CD4-positive, alpha-beta memory T cell (primary cell): ENCODE results near the gene GDPD1. TPM values are rescaled to one million over a fixed set of nuclear protein-coding genes. Genes with fewer than 3 reads are reported as not detected.
"Not testable (repeated sequence)": the region's sequence is repeated elsewhere in the genome, so short reads cannot be mapped to it uniquely, and the experiment has no call there.

Experiments used
- CTCF ChIA-PET: fragments of 350-600 bp; sonication (Branson Sonifier 250); formaldehyde crosslinking; loops from one replicate; lab custom pipeline; 2021; ENCODE audit warnings: inconsistent platforms; ENCODE audit not compliant: partially characterized antibody; lab: Charles Lee
- POLR2A ChIA-PET: fragments of 350-600 bp; sonication (Branson Sonifier 250); formaldehyde crosslinking; loops from one replicate; lab custom pipeline; 2021; ENCODE audit not compliant: partially characterized antibody; lab: Charles Lee
- DNase-seq, 5 donors: peaks; one replicate each; pipeline versions ENCODE4 v3.0.0 to v3.0.0-alpha.2; 2020 to 2022; ENCODE audit warnings: mixed read lengths in 1 of 5
- H3K27ac ChIP-seq: one replicate; pipeline ENCODE4 v1.7.0; 2013; ENCODE audit warnings: low read depth, low read length
- H3K27me3 ChIP-seq: 2 replicates; pipeline ENCODE4 v1.7.0; 2013; ENCODE audit warnings: mild to moderate bottlenecking, low read length, moderate library complexity; ENCODE audit not compliant: insufficient read depth
- H3K36me3 ChIP-seq: 2 replicates; pipeline ENCODE4 v1.7.0; 2013; ENCODE audit warnings: mild to moderate bottlenecking, low read length, moderate library complexity; ENCODE audit not compliant: insufficient read depth
- H3K4me1 ChIP-seq: 2 replicates; pipeline ENCODE4 v1.7.0; 2013; ENCODE audit warnings: mild to moderate bottlenecking, low read length, moderate library complexity; ENCODE audit not compliant: insufficient read depth
- H3K4me3 ChIP-seq, 2 donors: one replicate each; pipeline ENCODE4 v1.7.0; 2013; ENCODE audit warnings: low read length in 2 of 2, mild to moderate bottlenecking in 1 of 2
- H3K9me3 ChIP-seq, 2 donors: one replicate each; pipeline ENCODE4 v1.7.0; 2013; ENCODE audit warnings: low read length in 2 of 2, control low read depth in 1 of 2; ENCODE audit not compliant: control insufficient read depth in 1 of 2
- H3K27ac Mint-ChIP-seq, 7 donors: one replicate each; pipeline ENCODE4 v1.8.0; 2020 to 2021; ENCODE audit warnings: mixed read lengths in 7 of 7, mild to moderate bottlenecking in 6 of 7, inconsistent platforms in 3 of 7, moderate library complexity in 3 of 7
- H3K27me3 Mint-ChIP-seq, 2 donors: one replicate each; pipeline ENCODE4 v1.8.0; 2020 to 2021; ENCODE audit warnings: mixed read lengths in 2 of 2
- H3K36me3 Mint-ChIP-seq, 2 donors: one replicate each; pipeline ENCODE4 v1.8.0; 2020 to 2021; ENCODE audit warnings: mixed read lengths in 2 of 2, inconsistent platforms in 1 of 2, mild to moderate bottlenecking in 1 of 2
- H3K4me1 Mint-ChIP-seq, 4 donors: one replicate each; pipeline ENCODE4 v1.8.0; 2020 to 2021; ENCODE audit warnings: mixed read lengths in 4 of 4, mild to moderate bottlenecking in 1 of 4
- H3K4me3 Mint-ChIP-seq, 8 donors: one replicate each; pipeline ENCODE4 v1.8.0; 2020 to 2021; ENCODE audit warnings: mixed read lengths in 8 of 8, mild to moderate bottlenecking in 7 of 8, moderate library complexity in 6 of 8, inconsistent platforms in 3 of 8
- H3K9me3 Mint-ChIP-seq, 8 donors: one replicate each; pipeline ENCODE4 v1.8.0; 2020 to 2021; ENCODE audit warnings: mixed read lengths in 8 of 8, mild to moderate bottlenecking in 5 of 8, inconsistent platforms in 3 of 8, moderate library complexity in 1 of 8
- intact Hi-C: fragments of 100-400 bp; cut with micrococcal nuclease; formaldehyde crosslinking; loops from one replicate; pipeline ENCODE4 v1.15.1; 2023
- polyA plus RNA-seq, 2 donors: library from polyadenylated mRNA; unstranded; fragments of 300-500 nt; fragmentation: Illumina TruSeq; gene quantifications; one replicate each; pipeline ENCODE4 v1.2.3, GENCODE V29; 2021
- total RNA-seq, 2 experiments: library from RNA; stranded (reverse); gene quantifications; one replicate each; pipeline ENCODE4 v1.2.3, GENCODE V29; 2021

GDPD1 gene
- total and polyA plus RNA-seq, 4 experiments from 2014 or later: 0.88 to 5.3 (median 3.6) TPM

DNA sequence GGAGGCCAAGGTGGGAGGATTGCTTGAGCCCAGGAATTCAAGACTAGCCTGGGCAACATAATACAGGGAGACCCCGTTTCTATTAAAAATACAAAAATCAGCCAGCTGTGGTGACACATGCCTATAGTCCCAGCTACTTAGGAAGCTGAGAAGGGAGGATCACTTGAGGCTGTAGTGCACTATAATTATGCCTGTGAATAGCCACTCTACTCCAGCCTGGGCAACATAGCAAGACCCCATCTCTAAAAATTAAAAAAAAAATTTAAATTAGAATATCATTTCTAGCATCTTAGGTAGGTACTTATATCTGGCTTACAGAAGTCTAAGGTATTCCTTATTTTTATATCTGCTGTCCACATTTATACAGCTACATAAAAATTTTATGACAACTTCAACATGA, 18.0 kb upstream of the GDPD1 start:
- Histone ChIP-seq H3K36me3 (no peaks in the 10 kb centered on the region), H3K4me1 (no peaks in the 10 kb centered on the region), H3K9me3 (no peaks in the 10 kb centered on the region), H3K4me3 (no peak overlapping the region), H3K27ac (no peak overlapping the region), H3K27me3 (no peaks in the 10 kb centered on the region)
- Mint-ChIP-seq H3K27ac (no peak overlapping the region), H3K36me3 (no peaks in the 10 kb centered on the region), H3K4me3 (no peak overlapping the region), H3K27me3 (no peaks in the 10 kb centered on the region), H3K9me3 (no peaks in the 10 kb centered on the region), H3K4me1 (no peaks in the 10 kb centered on the region)
- ChIA-PET POLR2A (interaction anchor here (0.6 kb wide), 1 partner anchor 19 kb away, joined by 5 read pairs; no protein-coding TSS in a partner anchor), CTCF (no interaction called here)
- DNase-seq: no peak
- intact Hi-C loops: no loop called here

- no peaks in the 10 kb centered on the region for H3K27me3 Mint-ChIP-seq
- Histone ChIP-seq H3K9me3 (no peaks in the 10 kb centered on the region), H3K4me3 (no peak overlapping the region), H3K36me3 (no peaks in the 10 kb centered on the region), H3K4me1 (peaks cover 7% of the 10 kb centered on the region), H3K27ac (no peak overlapping the region), H3K27me3 (no peaks in the 10 kb centered on the region)
- ChIA-PET POLR2A (interaction anchor here (1.9 kb wide), 1 partner anchor 9 kb away, joined by 27 read pairs; the partner anchor contains the start of gene SMG8), CTCF (interaction anchor here (2.6 kb wide), 1 partner anchor 9 kb away, joined by 30 read pairs; the partner anchor contains the start of gene SMG8)
- peaks cover 0 to 14% of the 10 kb centered on the region in 2 donors for H3K36me3 Mint-ChIP-seq
- no peak for DNase-seq
- peak overlapping the region in 1 of 7 donors; percentile 100 for H3K27ac Mint-ChIP-seq
- peak overlapping the region in 2 of 8 donors; percentile 96 to 99 for H3K4me3 Mint-ChIP-seq
- intact Hi-C loops: no loop called here
- peaks cover 7 to 15% (median 13%) of the 10 kb centered on the region in 4 donors for H3K4me1 Mint-ChIP-seq
- H3K9me3 Mint-ChIP-seq: no peaks in the 10 kb centered on the region
Observed at GRCh38 chr17:59219370-59219769, 941 bp upstream of the GDPD1 start.

GRCh38 chr17:59219992-59220327, 351 bp upstream of the GDPD1 start:
- Mint-ChIP-seq H3K9me3 (no peaks in the 10 kb centered on the region), H3K4me3 (peak overlapping the region; percentile 96 to 100 (median 98)), H3K36me3 (peaks cover 0 to 9% of the 10 kb centered on the region in 2 donors), H3K4me1 (peaks cover 7 to 15% (median 12%) of the 10 kb centered on the region in 4 donors), H3K27ac (peak overlapping the region in 6 of 7 donors; percentile 84 to 100 (median 98)), H3K27me3 (no peaks in the 10 kb centered on the region)
- POLR2A ChIA-PET: interaction anchor here (0.5 to 1.9 kb wide), 9 partner anchors 9 to 1370 kb away, joined by 3 to 27 read pairs (median 3); partner anchors contain the start of genes CLTC, MRPS23, SKA2 and SMG8
- Histone ChIP-seq H3K9me3 (no peaks in the 10 kb centered on the region), H3K27ac (no peak overlapping the region), H3K36me3 (no peaks in the 10 kb centered on the region), H3K27me3 (no peaks in the 10 kb centered on the region), H3K4me3 (peak overlapping the region; percentile 53 to 98), H3K4me1 (peaks cover 7% of the 10 kb centered on the region)
- intact Hi-C loops: loop anchor here (1.0 to 5.0 kb wide), 6 partner anchors 10 to 701 kb away; partner anchors contain the start of genes PRR11, SKA2, SMG8 and TRIM37
- DNase-seq: no peak
- CTCF ChIA-PET: interaction anchor here (0.7 to 2.6 kb wide), 7 partner anchors 9 to 222 kb away, joined by 3 to 30 read pairs (median 3); partner anchors contain the start of gene SMG8

- H3K27me3 ChIP-seq: no peaks in the 10 kb centered on the region
- no peaks in the 10 kb centered on the region for H3K9me3 Mint-ChIP-seq
- H3K9me3 ChIP-seq: no peaks in the 10 kb centered on the region
- DNase-seq: peak in 1 of 5 donors; percentile 35
- peak overlapping the region; percentile 92 for H3K27ac ChIP-seq
- peak overlapping the region; percentile 96 to 100 (median 98) for H3K4me3 Mint-ChIP-seq
- H3K36me3 ChIP-seq: no peaks in the 10 kb centered on the region
- peaks cover 0 to 9% of the 10 kb centered on the region in 2 donors for H3K36me3 Mint-ChIP-seq
- ChIA-PET CTCF (interaction anchor here (0.7 to 2.6 kb wide), 2 partner anchors 10 to 89 kb away, joined by 3 to 30 read pairs; partner anchors contain the start of gene SMG8), POLR2A (interaction anchor here (0.6 to 1.3 kb wide), 4 partner anchors 11 to 1372 kb away, joined by 3 to 5 read pairs (median 4); partner anchors contain the start of genes CLTC, MRPS23 and SMG8)
- intact Hi-C loops: loop anchor here (2.0 to 5.0 kb wide), 3 partner anchors 67 to 703 kb away; partner anchors contain the start of genes PRR11, SKA2 and TRIM37
- H3K4me1 Mint-ChIP-seq: peaks cover 7 to 15% (median 12%) of the 10 kb centered on the region in 4 donors
- H3K27ac Mint-ChIP-seq: peak overlapping the region; percentile 96 to 100 (median 99)
- H3K4me3 ChIP-seq: peak overlapping the region; percentile 97 to 98
- peaks cover 7% of the 10 kb centered on the region for H3K4me1 ChIP-seq
- H3K27me3 Mint-ChIP-seq: no peaks in the 10 kb centered on the region
Observed at GRCh38 chr17:59221159-59221847, 992 bp downstream of the GDPD1 start.

DNA sequence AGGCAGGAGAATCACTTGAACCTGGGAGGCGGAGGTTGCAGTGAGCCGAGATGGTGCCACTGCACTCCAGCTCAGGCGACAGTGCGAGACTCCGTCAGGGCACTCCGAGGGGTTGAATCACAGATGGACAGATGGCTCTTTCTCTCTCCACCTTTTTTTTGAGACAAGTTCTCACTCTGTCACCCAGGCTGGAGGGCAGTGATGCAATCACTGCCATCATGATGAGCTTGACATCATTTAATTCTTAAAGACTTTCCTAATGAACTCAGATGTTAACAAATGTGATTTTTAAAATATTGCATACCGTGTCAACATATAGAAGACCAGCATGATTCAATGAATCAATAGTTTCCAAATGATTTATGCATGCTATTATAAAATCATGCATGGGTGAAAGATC, 3.5 kb downstream of the GDPD1 start:
- Mint-ChIP-seq H3K36me3 (peaks cover 0 to 9% of the 10 kb centered on the region in 2 donors), H3K4me1 (peaks cover 7 to 15% (median 12%) of the 10 kb centered on the region in 4 donors), H3K9me3 (no peaks in the 10 kb centered on the region), H3K27me3 (no peaks in the 10 kb centered on the region), H3K4me3 (no peak overlapping the region), H3K27ac (no peak overlapping the region)
- CTCF ChIA-PET: no interaction called here
- intact Hi-C loops: loop anchor here (5.0 kb wide), 1 partner anchor 117 kb away; the partner anchor contains the start of gene TRIM37
- POLR2A ChIA-PET: no interaction called here
- no peaks in the 10 kb centered on the region for H3K36me3 ChIP-seq
- no peak overlapping the region for H3K4me3 ChIP-seq
- no peaks in the 10 kb centered on the region for H3K9me3 ChIP-seq
- H3K4me1 ChIP-seq: peaks cover 7% of the 10 kb centered on the region
- H3K27me3 ChIP-seq: no peaks in the 10 kb centered on the region
- H3K27ac ChIP-seq: no peak overlapping the region
- DNase-seq: no peak

- H3K36me3 Mint-ChIP-seq, POLR2A ChIA-PET, H3K27me3 ChIP-seq, H3K27ac Mint-ChIP-seq, H3K36me3 ChIP-seq, H3K9me3 Mint-ChIP-seq, H3K4me3 ChIP-seq, DNase-seq, H3K9me3 ChIP-seq, H3K4me3 Mint-ChIP-seq, H3K4me1 Mint-ChIP-seq, H3K27ac ChIP-seq, H3K27me3 Mint-ChIP-seq, H3K4me1 ChIP-seq, intact Hi-C loops: not testable (repeated sequence)
- CTCF ChIA-PET: interaction anchor here (1.3 kb wide), 1 partner anchor 8 kb away, joined by 5 read pairs; the partner anchor contains the start of gene GDPD1
Observed at GRCh38 chr17:59228588-59228987, 8.3 kb downstream of the GDPD1 start.

- no peak overlapping the region for H3K27ac Mint-ChIP-seq
- ChIA-PET CTCF (interaction anchor here (0.6 kb wide), 1 partner anchor 161 kb away, joined by 3 read pairs; no protein-coding TSS in a partner anchor), POLR2A (no interaction called here)
- H3K36me3 ChIP-seq: no peaks in the 10 kb centered on the region
- intact Hi-C loops: no loop called here
- no peak overlapping the region for H3K4me3 ChIP-seq
- no peaks in the 10 kb centered on the region for H3K27me3 Mint-ChIP-seq
- H3K9me3 Mint-ChIP-seq: no peaks in the 10 kb centered on the region
- H3K27me3 ChIP-seq: no peaks in the 10 kb centered on the region
- H3K9me3 ChIP-seq: no peaks in the 10 kb centered on the region
- H3K4me1 ChIP-seq: no peaks in the 10 kb centered on the region
- peaks cover 0 to 2% (median 0%) of the 10 kb centered on the region in 4 donors for H3K4me1 Mint-ChIP-seq
- H3K36me3 Mint-ChIP-seq: no peaks in the 10 kb centered on the region
- no peak overlapping the region for H3K4me3 Mint-ChIP-seq
- H3K27ac ChIP-seq: no peak overlapping the region
- DNase-seq: no peak
Observed at GRCh38 chr17:59230764-59231163, 10.5 kb downstream of the GDPD1 start.
